GM19035 (cell line): ENCODE results near the gene AHRR.
"Not testable (repeated sequence)": the region's sequence is repeated elsewhere in the genome, so short reads cannot be mapped to it uniquely, and the experiment has no call there.

ENCODE experiments used
- ATAC-seq: cut with Tn5 transposase; IDR thresholded peaks from one replicate; pipeline ENCODE4 v1.9.1; 2021; ENCODE audit not compliant: unreplicated experiment

Gene AHRR

DNA sequence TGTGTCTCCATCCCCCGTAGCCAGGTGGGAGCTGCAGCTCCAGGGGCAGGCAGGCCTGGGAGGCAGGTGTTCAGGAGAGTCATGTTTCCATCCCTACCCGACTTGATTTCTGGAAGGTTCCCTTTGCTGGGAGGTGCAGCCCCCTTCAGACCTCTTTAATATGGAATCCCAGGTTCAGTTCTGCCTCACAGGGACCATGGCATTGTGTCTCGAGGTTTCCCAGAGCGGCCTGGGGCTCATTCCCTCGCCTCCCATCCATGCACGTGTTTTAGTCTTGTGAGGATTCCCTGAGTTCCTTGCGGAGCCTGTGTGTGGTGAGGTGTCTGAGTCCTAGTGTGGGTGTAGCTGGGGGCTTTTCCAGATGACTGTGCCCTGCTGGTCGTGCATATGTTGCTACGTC, 16.5 kb upstream of the AHRR start:
- ATAC-seq, result no peak

DNA sequence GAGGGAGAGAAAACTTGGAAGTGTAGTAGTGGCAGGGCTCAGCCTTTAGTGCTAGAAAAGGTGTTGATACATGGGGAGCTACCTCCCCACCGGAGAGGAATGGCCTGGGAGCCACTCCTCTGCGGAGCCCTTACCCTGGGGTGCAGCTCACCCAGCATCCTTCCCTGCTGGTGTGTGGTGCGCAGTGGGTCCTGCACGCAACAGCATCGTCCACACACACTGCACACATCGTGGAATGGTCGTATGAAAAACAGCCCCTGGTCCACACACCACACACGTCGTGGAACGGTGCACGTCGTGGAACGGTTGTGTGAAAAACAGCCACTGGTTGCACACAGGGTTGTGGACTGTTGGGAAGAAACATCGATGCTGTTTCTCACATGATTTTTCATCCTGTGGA, 16.1 kb upstream of the AHRR start:
- no peak for ATAC-seq

DNA sequence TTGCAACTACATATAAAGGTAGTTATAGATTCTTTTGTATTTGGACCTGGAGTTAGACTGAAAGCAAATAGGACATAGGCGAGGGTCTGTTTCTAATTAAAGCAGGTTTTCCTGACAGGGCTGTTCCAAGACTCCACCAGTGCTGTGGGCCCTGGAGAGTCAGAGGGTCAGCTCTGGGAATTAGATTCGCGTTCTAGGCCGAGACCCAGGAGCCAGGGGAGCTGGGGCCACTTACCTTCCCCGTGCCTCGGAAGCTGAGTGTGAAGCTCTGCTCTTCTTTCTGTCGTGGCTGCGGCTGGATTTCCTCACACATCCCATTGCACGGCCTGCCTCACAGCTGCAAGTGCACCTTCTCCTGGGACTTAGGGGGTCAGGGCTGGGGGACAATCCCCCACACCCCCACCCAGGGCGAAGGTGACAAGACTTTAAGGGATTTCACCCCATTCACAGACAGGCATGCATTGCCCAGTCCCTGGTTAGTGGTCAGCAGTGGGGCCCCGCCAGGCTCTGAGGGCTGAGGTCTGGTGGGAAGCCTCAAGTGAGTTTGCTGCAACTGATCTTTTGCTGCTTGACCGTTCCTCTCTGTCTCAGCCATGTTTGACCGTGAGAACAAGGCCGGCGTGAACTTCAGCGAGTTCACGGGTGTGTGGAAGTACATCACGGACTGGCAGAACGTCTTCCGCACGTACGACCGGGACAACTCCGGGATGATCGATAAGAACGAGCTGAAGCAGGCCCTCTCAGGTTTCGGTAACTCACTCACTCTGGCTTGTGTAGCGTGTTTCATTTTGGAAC, 15.3 kb upstream of the AHRR start:
- ATAC-seq, result no peak

DNA sequence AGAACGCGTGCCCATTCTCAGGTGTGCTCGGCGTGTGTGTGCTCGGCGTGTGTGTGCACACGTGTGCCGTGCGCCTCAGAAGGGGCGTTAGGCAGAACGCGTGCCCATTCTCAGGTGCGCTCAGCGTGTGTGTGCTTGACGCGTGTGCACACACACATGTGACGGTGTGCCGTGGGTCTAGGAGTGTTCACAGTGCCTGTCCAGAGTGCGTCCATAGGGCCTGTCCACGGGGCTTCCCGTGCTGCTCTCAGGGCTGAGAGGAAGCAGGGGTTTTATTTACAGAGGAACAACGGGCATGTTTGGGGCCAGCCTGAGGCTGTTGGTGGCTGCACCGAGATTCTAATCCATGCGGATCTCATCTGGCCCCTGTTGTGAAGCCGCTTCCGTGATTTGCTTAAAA, 14.2 kb upstream of the AHRR start:
- no peak for ATAC-seq

DNA sequence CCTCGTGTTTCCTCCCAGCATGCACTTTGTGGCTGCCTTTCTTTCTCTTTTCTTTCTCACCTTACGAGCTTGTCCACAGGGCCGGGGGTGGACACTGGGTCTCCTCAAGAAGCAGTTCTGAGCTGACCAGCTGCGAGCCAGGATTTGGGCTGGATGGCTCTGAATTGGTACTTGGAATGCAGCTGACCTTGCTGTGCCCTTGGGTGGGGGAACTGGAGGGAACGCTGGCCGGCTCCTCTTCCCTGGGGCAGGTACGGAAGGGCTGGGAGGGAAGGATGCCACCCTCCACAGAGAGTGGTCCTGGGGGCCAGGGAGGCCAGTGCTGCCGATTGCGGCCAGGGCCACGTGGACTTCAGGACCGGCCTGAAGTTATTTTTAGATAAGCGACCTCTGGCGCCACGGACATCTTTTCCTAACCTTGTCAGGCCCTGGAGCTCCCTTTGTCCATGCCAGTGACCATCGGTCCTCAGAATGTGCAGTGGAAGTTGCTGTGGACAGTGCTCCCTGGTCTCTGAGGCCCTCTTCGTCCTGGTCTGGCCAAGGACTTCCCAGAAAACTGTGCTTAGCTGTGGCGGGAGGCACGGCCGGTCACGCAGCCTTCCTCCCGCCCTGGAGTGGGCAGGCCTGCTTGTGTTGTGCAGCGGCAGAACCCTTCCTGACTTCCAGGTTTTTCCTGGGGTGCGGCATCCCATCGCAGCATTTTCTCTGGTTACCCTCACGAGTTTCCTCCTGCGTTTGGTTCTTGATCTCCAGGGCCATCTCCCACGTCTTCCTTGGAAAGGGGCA, 13.5 kb upstream of the AHRR start:
- ATAC-seq, result no peak

DNA sequence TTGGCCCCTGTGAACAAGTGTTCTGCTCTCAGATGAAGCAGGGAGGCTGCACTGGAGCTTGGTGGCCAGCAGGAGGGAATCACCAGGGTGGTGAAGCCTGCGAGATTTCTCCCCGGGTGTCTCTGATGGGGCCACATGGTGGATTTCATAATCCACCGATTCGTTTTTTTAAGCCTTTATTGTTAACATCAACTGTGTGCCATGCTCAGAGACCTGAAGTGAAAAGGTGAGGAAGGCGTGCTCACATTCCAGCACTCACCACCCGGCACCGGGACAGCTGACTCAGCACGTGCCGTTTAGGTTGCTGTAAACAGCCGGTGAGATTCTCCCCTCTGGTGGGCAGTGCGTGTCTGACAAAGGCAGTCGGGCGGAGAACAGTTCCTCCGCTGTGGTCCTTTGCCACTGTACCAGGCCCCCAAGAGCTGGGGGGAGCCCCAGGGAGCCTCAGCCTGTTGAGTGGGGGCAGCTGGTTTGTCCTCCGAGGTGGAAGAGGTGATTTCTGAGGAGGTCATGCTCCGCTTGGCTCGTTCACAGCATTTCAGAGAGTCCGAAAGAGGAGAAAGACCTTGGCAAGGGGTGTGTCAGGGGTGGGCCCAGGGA, 12.7 kb upstream of the AHRR start:
- no peak for ATAC-seq

DNA sequence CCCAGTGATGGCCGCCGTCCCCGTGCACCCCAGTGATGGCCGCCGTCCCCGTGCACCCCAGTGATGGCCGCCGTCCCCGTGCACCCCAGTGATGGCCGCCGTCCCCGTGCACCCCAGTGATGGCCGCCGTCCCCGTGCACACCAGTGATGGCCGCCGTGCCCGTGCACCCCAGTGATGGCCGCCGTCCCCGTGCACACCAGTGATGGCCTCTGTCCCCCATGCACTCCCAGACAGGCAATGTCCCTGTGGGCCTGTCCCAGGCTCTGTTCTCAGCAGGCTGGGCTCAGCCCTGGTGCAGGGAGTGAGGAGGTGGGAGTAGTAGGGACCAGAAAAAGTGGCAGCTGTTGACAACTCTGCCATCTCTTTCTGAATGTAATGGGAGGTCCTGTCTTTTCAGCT, 11.7 kb upstream of the AHRR start:
- ATAC-seq, result not testable (repeated sequence)

DNA sequence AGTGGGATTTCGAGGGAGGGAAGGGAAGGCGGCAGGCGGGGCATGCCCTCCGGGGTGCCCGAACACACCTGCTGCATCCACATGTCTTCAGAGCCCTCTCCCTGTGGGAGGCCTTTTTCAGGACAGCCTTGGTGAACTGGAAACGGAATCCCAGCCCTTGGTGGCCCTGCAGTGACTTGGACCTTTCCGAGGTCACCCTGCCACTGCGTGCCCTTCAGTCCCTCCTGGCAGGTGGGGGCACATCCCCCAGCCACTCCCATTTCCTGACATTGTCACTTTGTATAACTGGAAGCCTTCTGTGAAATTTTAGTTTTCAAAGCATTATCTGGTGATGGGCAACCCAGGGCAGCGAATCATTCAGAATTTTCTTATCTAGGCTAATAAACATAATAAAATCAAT, 11.0 kb upstream of the AHRR start:
- ATAC-seq, result no peak

DNA sequence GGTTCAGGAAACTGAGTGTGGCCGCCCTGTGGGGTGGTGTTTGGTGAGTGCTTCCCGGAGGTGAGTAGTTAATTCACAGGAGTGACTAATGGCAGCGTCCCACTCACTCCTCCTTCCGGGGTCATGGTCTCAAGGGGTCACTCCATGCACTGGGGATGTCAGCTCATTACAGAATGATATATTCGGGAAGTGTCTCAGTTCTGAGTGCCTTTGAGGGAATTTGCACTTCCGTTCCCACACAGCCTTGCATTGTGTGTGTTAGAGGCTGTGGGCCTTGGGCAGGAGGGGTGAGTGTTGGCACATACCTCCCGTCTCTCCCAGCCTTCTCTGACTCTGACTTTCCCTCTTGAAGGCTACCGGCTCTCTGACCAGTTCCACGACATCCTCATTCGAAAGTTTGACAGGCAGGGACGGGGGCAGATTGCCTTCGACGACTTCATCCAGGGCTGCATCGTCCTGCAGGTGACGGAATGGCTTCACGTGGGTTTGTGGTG, 10.5 kb upstream of the AHRR start:
- ATAC-seq, result no peak

DNA sequence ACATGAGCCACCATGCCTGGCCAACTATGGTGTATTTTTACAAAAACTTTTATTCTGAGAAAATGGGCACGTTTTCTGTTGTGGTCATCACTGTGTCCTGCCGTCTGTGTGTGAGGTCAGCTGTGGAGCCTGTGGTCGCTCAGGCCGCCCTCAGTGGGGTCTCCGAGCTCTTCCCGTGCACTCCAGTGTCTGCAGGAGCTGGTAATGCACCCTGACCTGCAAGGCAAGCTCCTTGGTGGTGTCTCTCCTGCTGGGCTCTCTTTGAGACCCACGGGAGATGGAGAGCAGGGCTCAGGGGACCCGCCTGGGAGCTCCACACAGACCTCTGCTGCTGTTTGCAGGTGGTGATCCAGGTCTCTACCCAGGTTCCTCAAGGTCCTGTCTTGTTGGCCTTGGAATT, 9.6 kb upstream of the AHRR start:
- ATAC-seq, result no peak

DNA sequence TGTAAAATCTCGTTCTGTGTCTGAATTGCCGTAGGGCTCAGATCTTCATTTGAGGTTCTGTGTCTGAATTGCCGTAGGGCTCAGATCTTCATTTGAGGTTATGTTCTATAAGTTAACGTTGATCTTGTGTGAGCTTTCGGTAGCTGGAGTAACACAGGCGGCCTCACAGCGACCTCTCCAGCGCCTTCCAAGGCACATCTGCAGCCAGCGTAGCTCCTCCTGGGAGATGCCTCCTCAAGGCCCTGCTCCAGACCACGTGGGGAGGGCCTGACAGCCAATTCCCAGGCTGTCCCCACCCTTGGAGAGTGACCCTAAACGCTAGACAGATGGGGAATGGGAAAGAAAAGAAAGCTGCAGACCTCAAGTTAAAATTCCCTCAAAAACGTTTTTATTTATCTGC, 8.7 kb upstream of the AHRR start:
- no peak for ATAC-seq

DNA sequence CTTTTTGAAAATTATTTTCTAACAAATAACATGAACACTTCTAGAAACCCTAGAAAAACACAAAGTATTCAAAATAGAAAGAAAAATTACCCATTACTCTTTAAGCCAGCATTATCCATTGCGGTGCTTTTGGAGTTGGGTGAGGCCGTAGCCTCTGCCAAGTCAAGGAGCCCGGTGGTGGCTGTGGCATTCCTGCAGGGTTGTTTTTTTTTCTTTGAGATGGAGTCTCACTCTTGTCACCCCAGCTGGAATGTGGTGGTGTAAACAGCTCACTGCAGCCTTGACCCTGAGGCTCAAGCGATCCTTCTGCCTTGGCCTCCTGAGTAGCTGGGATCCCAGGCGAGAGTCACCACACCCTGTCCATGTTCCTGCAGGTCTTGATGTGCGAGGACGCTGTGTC, 8.2 kb upstream of the AHRR start:
- no peak for ATAC-seq

DNA sequence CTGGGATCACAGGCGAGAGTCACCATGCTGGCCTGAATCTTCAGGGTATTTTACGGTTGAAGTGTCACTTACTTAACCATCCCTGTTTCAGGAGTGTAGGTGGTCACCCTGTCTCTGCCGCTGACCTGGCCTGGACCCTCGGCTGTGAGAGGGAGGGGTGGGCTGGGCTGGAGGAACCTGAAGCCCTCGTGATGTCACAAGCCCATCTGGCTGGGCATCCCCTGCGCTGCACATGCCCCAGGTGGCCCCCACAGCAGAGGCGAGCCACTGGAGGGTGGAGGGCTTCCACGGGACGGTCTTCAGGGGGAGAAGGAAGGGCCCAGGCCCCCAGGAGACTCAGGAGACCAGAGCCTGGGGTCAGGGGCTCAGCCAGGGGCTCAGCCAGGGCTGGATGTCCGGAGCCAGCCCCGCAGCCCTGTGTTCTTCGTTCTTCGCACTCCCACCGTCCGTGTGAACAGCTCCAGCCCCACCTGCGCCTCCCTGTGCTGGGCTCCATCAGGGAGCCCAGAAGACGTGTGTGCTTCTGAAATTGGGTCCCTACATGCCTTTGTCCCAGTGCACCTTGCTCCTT, 7.6 kb upstream of the AHRR start:
- no peak for ATAC-seq

DNA sequence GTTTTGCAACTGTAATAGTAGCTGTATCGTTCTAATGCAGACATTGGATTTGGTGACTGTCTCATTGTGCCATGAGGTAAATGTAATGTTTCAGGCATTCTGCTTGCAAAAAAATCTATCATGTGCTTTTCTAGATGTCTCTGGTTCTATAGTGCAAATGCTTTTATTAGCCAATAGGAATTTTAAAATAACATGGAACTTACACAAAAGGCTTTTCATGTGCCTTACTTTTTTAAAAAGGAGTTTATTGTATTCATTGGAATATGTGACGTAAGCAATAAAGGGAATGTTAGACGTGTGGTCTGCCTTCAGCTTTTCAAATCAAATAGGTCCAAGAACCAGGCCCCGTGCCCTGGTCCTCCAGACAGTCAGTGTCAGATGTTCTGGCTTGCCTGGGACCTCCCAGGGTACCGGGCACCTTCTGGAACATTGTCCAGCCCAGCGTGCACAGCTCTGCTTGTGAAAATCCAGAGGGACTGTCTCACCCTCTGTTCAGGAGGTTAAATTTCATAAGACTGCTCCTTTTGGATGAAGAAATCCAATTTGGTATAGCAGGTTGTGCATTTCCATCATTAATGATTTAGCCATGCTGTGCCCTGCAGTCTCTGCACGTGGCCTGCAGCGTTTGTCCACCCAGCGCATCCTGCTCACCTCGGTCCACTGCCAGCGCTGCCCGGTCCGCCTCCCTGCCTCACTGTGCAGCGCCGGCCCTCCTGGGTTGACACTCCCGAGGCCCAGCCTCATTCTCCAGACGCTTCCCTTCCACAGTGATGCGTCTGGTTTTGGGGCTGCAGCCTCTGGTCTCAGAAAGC, 6.6 kb upstream of the AHRR start:
- ATAC-seq, result no peak

DNA sequence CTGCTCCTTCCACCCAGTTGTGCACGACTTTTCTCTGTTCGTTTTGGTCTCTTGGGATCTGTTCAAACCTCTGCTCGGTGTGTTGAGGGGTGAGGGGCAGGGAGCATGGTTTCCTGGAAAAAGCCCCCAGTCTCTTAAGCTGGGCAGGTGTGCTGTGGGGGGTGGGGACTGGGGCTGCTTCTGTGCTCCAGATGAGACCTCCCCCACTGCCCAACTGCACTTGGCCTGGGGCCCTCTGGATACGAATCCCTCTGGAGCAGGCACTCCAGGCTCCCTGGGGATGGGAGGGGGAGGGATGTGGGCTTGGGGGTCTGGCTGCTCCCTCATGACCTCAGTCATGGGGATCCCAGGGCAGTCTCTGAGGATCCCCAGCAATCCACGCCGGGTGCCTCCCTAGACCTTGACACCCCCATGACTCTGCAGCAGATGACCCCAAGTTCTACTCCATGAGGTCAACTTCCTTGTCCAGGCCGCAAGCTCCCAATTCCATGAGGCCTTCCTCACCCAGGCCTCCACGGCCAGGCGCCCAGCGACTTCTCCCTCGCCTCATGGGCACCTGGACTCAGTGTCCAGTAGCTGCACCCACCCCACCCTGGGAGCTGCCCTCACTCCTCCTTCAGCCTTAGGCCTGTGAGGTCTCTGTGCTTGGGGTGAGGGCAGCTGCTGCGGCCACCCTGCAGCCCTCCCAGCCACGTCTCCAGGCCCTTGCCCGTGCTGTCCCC, 5.9 kb upstream of the AHRR start:
- ATAC-seq, result no peak

DNA sequence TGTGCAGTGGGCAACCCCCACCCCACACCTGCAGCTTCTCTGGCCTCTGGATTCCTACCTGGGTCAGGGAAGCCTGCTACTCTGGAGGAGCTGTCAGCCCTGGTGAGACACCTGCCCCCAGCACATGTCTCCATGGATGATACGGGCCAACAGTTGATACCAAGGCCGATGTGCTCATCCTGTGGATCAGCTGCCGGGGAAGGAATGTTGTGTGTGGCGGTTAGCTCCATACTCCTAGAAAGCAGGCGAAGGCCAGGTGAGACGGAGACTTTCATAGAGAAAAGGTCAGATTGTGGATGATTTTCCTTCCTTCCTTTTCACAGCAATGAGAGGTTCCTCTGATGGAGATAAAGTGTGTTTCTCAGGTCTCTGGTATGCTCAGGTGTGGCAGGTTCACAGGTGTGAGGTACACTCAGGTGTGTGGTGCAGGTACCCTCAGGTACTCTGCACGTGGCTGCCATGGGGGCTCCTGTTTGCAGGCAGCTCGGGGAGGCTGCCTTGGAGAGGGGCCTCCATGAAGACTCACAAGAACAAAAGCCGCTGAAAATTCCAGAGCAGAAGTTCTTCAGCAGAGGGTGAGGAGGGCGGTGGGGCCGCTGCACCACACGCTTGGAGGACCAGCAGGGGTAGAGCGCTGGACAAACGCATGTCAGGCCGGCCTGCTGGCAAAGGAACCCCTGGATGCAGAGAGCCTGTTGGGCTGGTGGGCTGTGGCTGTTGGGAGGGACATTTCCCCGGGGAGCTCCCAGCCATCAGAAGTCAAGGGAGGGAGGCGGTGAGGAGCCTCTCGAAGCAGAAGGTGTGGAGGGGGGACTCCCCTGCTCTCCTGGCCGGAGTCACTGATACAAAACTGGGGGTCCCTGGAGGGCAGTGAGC, 5.1 kb upstream of the AHRR start:
- no peak for ATAC-seq

DNA sequence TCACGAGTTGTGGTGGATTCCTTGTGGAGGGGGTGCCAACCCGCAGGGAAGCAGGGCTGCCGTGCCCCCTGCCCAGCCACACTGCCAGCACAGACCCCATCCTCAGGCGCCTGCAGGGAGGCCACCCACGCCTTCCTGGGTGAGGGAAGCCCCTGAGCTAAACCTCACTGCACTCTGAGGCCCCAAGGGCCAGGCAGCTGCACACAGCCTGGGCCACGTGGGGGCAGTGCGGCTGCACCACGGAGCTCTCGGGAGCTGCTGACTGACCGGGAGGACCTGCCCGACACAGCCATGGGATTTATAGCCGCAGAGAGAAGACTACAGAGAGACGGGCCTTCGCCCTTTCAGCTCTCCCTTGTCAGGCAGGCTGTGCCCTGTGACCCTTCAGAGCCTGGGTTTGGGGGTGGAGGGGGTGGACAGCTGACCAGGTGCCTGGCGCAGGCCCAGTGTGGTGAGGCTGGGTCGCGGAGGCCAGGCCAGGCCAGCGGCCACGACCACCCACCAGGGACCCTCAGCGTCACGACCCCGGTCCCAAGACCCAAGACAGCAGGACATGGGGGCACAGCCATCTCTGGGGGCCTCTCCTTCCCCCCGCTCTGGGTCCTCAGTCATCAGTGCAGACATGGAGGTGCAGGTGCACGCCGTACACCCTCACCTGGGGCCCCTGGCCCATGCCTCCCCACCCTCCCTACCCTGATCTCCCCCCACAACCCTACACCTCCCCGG, 4.3 kb upstream of the AHRR start:
- peak; percentile 61 for ATAC-seq

DNA sequence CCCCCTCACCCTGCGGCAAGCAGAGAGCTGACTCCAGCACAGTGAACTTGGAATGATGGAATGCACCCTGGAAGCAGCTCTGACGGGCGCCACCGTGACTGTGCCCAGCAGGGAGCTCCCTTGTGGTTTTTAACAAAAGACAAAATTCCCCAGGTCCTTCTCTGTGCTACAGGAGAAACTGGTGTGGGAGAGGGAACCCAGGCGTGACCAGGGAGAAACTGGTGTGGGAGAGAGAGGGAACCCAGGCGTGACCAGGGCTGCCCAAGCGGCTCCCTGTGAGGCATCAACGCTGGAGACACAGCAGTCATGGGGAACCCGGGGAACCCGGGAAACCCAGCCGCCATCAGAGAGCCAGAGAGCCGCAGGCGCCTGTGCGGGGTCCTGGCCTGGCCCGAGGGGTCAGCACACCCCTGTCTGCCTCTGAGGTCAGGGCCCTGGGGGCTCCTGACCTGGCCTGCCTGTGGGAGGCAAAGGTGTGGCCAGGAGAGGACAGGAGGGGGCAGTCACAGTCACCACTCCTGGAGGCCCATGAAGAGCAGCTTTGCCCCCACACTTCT, 3.1 kb upstream of the AHRR start:
- ATAC-seq, result no peak
